ENCODE data around the gene DIAPH1. TPM values are rescaled to one million over a fixed set of nuclear protein-coding genes. Genes with fewer than 3 reads are reported as not detected.
A peak's percentile ranks its signal among the peaks of the same experiment; 100 is the strongest.

Gene DIAPH1
- polyA plus RNA-seq, 4 donors = 58.4 to 97.3 (median 90.6) TPM

- FAIRE-seq = no peak
- Histone ChIP-seq H3K9me3 (ENCODE audit: control insufficient read depth in 2 of 2, insufficient read depth in 1 of 2, low read depth in 1 of 2, low read length in 1 of 2) (no peaks in the 10 kb centered on the region), H3K27me3 (ENCODE audit: control insufficient read depth in 3 of 3, insufficient read depth in 3 of 3, low read length in 3 of 3) (peaks cover 16 to 90% (median 19%) of the 10 kb centered on the region in 3 donors), H3K4me1 (ENCODE audit: control insufficient read depth in 3 of 3, insufficient read depth in 2 of 3, low read depth in 1 of 3, low read length in 2 of 3) (no peaks in the 10 kb centered on the region), H3K36me3 (ENCODE audit: control insufficient read depth in 3 of 3, insufficient read depth in 2 of 3, low read depth in 1 of 3, low read length in 3 of 3) (peaks cover 0 to 19% (median 0%) of the 10 kb centered on the region in 3 donors), H3K27ac (ENCODE audit: low read depth in 1 of 3, low read length in 2 of 3) (no peak overlapping the region), H3K4me3 (ENCODE audit: low read depth in 1 of 3, low read length in 3 of 3) (peak overlapping the region in 1 of 3 donors; percentile 9)
- no peak for DNase-seq
- 22 to 42% (median 26%) methylated on average over 63 to 66 of the region's 66 CpGs for WGBS, 3 donors
Observed at GRCh38 chr5:141491323-141492167, 127.3 kb downstream of the DIAPH1 start.

DNA sequence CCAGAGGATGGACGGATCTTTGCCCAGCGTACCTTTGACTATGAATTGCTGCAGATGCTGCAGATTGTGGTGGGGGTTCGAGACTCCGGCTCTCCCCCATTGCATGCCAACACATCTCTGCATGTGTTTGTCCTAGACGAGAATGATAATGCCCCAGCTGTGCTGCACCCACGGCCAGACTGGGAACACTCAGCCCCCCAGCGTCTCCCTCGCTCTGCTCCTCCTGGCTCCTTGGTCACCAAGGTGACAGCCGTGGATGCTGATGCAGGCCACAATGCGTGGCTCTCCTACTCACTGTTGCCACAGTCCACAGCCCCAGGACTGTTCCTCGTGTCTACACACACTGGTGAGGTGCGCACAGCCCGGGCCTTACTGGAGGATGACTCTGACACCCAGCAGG is 128.0 kb downstream of the DIAPH1 start:
- DNase-seq = no peak
- Histone ChIP-seq H3K36me3 (ENCODE audit: control insufficient read depth in 3 of 3, insufficient read depth in 2 of 3, low read depth in 1 of 3, low read length in 3 of 3) (peaks cover 0 to 22% (median 0%) of the 10 kb centered on the region in 3 donors), H3K27me3 (ENCODE audit: control insufficient read depth in 3 of 3, insufficient read depth in 3 of 3, low read length in 3 of 3) (peaks cover 17 to 91% (median 19%) of the 10 kb centered on the region in 3 donors), H3K9me3 (ENCODE audit: control insufficient read depth in 2 of 2, insufficient read depth in 1 of 2, low read depth in 1 of 2, low read length in 1 of 2) (no peaks in the 10 kb centered on the region), H3K27ac (ENCODE audit: low read depth in 1 of 3, low read length in 2 of 3) (no peak overlapping the region), H3K4me3 (ENCODE audit: low read depth in 1 of 3, low read length in 3 of 3) (no peak overlapping the region), H3K4me1 (ENCODE audit: control insufficient read depth in 3 of 3, insufficient read depth in 2 of 3, low read depth in 1 of 3, low read length in 2 of 3) (no peaks in the 10 kb centered on the region)
- 81 to 86% (median 83%) methylated on average over 13 of the region's 13 CpGs for WGBS, 3 donors
- FAIRE-seq = no peak

DNA sequence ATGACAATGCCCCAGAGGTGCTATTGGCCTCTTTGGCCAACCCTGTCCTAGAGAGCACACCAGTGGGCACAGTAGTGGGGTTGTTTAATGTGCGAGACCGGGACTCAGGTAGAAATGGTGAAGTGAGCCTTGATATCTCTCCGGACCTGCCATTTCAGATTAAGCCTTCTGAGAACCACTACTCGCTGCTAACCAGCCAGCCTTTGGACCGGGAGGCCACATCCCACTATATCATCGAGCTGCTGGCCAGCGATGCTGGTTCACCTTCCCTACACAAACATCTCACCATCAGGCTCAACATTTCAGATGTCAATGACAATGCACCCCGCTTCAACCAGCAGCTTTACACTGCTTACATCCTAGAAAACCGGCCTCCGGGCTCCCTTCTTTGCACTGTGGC is 128.5 kb downstream of the DIAPH1 start:
- FAIRE-seq (no peak), DNase-seq (no peak)
- Histone ChIP-seq H3K27ac (ENCODE audit: low read depth in 1 of 3, low read length in 2 of 3) (no peak overlapping the region), H3K27me3 (ENCODE audit: control insufficient read depth in 3 of 3, insufficient read depth in 3 of 3, low read length in 3 of 3) (peaks cover 19 to 92% (median 21%) of the 10 kb centered on the region in 3 donors), H3K36me3 (ENCODE audit: control insufficient read depth in 3 of 3, insufficient read depth in 2 of 3, low read depth in 1 of 3, low read length in 3 of 3) (peaks cover 0 to 27% (median 0%) of the 10 kb centered on the region in 3 donors), H3K4me3 (ENCODE audit: low read depth in 1 of 3, low read length in 3 of 3) (no peak overlapping the region), H3K4me1 (ENCODE audit: control insufficient read depth in 3 of 3, insufficient read depth in 2 of 3, low read depth in 1 of 3, low read length in 2 of 3) (peaks cover 0 to 2% (median 0%) of the 10 kb centered on the region in 3 donors), H3K9me3 (ENCODE audit: control insufficient read depth in 2 of 2, insufficient read depth in 1 of 2, low read depth in 1 of 2, low read length in 1 of 2) (no peaks in the 10 kb centered on the region)
- 89 to 95% (median 93%) methylated on average over 10 of the region's 10 CpGs for WGBS, 3 donors

DNA sequence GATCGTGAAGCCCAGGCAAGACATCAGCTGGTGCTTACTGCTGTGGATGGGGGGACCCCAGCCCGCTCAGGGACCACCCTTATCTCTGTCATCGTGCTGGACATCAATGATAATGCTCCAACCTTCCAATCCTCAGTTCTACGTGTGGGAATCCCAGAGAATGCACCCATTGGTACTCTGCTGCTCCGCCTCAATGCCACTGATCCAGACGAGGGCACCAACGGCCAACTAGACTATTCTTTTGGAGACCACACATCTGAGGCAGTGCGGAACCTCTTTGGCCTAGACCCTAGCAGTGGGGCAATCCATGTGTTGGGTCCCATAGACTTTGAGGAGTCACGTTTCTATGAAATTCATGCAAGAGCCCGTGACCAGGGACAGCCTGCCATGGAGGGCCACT is 129.0 kb downstream of the DIAPH1 start:
- Histone ChIP-seq H3K27me3 (ENCODE audit: control insufficient read depth in 3 of 3, insufficient read depth in 3 of 3, low read length in 3 of 3) (peaks cover 19 to 92% (median 21%) of the 10 kb centered on the region in 3 donors), H3K27ac (ENCODE audit: low read depth in 1 of 3, low read length in 2 of 3) (no peak overlapping the region), H3K9me3 (ENCODE audit: control insufficient read depth in 2 of 2, insufficient read depth in 1 of 2, low read depth in 1 of 2, low read length in 1 of 2) (no peaks in the 10 kb centered on the region), H3K36me3 (ENCODE audit: control insufficient read depth in 3 of 3, insufficient read depth in 2 of 3, low read depth in 1 of 3, low read length in 3 of 3) (peaks cover 0 to 27% (median 0%) of the 10 kb centered on the region in 3 donors), H3K4me1 (ENCODE audit: control insufficient read depth in 3 of 3, insufficient read depth in 2 of 3, low read depth in 1 of 3, low read length in 2 of 3) (peaks cover 0 to 6% (median 3%) of the 10 kb centered on the region in 3 donors), H3K4me3 (ENCODE audit: low read depth in 1 of 3, low read length in 3 of 3) (no peak overlapping the region)
- no peak for FAIRE-seq
- WGBS, 3 donors = 81 to 89% (median 84%) methylated on average over 10 of the region's 10 CpGs
- DNase-seq = no peak

GRCh38 chr5:141488591-141489561 is 129.9 kb downstream of the DIAPH1 start, which contains the start of gene PCDHGC5:
PCDHGC5 (plus strand) TSS chr5:141489081; CDS start chr5:141489241, 160 bp downstream.
- H3K36me3 ChIP-seq (ENCODE audit: control insufficient read depth in 3 of 3, insufficient read depth in 2 of 3, low read depth in 1 of 3, low read length in 3 of 3) = peaks cover 0 to 27% (median 0%) of the 10 kb centered on the region in 3 donors
- 62 to 78% (median 75%) methylated on average over 14 of the region's 14 CpGs for WGBS, 3 donors
- peaks cover 3 to 8% (median 3%) of the 10 kb centered on the region in 3 donors for H3K4me1 ChIP-seq (ENCODE audit: control insufficient read depth in 3 of 3, insufficient read depth in 2 of 3, low read depth in 1 of 3, low read length in 2 of 3)
- no peak within 1 kb of the TSS for H3K4me3 ChIP-seq (ENCODE audit: low read depth in 1 of 3, low read length in 3 of 3)
- peaks cover 19 to 92% (median 21%) of the 10 kb centered on the region in 3 donors for H3K27me3 ChIP-seq (ENCODE audit: control insufficient read depth in 3 of 3, insufficient read depth in 3 of 3, low read length in 3 of 3)
- no peak within 1 kb of the TSS for H3K27ac ChIP-seq (ENCODE audit: low read depth in 1 of 3, low read length in 2 of 3)
- no peak for DNase-seq
- no peak for FAIRE-seq
- H3K9me3 ChIP-seq (ENCODE audit: control insufficient read depth in 2 of 2, insufficient read depth in 1 of 2, low read depth in 1 of 2, low read length in 1 of 2) = no peaks in the 10 kb centered on the region

- Histone ChIP-seq H3K4me3 (ENCODE audit: low read depth in 1 of 3, low read length in 3 of 3) (no peak overlapping the region), H3K4me1 (ENCODE audit: control insufficient read depth in 3 of 3, insufficient read depth in 2 of 3, low read depth in 1 of 3, low read length in 2 of 3) (peaks cover 3 to 8% (median 3%) of the 10 kb centered on the region in 3 donors), H3K36me3 (ENCODE audit: control insufficient read depth in 3 of 3, insufficient read depth in 2 of 3, low read depth in 1 of 3, low read length in 3 of 3) (peaks cover 0 to 27% (median 0%) of the 10 kb centered on the region in 3 donors), H3K9me3 (ENCODE audit: control insufficient read depth in 2 of 2, insufficient read depth in 1 of 2, low read depth in 1 of 2, low read length in 1 of 2) (no peaks in the 10 kb centered on the region), H3K27me3 (ENCODE audit: control insufficient read depth in 3 of 3, insufficient read depth in 3 of 3, low read length in 3 of 3) (peaks cover 7 to 81% (median 13%) of the 10 kb centered on the region in 3 donors), H3K27ac (ENCODE audit: low read depth in 1 of 3, low read length in 2 of 3) (no peak overlapping the region)
- no peak for FAIRE-seq
- 76 to 88% (median 86%) methylated on average over 7 of the region's 7 CpGs for WGBS, 3 donors
- DNase-seq = no peak
Observed at GRCh38 chr5:141487131-141487530, 131.7 kb downstream of the DIAPH1 start.

DNA sequence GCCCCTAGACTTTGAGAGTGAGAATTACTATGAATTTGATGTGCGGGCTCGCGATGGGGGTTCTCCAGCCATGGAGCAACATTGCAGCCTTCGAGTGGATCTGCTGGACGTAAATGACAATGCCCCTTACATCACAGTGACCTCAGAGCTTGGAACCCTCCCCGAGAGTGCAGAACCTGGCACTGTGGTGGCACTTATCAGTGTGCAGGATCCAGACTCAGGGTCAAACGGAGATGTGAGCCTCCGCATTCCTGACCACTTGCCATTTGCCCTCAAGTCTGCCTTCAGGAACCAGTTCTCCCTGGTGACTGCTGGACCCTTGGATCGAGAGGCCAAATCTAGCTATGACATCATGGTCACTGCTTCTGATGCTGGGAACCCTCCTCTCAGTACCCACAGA is 132.7 kb downstream of the DIAPH1 start:
- H3K4me3 ChIP-seq (ENCODE audit: low read depth in 1 of 3, low read length in 3 of 3) = no peak overlapping the region
- H3K27me3 ChIP-seq (ENCODE audit: control insufficient read depth in 3 of 3, insufficient read depth in 3 of 3, low read length in 3 of 3) = peaks cover 3 to 71% (median 12%) of the 10 kb centered on the region in 3 donors
- H3K36me3 ChIP-seq (ENCODE audit: control insufficient read depth in 3 of 3, insufficient read depth in 2 of 3, low read depth in 1 of 3, low read length in 3 of 3) = peaks cover 0 to 19% (median 0%) of the 10 kb centered on the region in 3 donors
- FAIRE-seq (no peak), DNase-seq (no peak)
- 85 to 89% (median 88%) methylated on average over 9 of the region's 9 CpGs for WGBS, 3 donors
- H3K27ac ChIP-seq (ENCODE audit: low read depth in 1 of 3, low read length in 2 of 3) = no peak overlapping the region
- no peaks in the 10 kb centered on the region for H3K9me3 ChIP-seq (ENCODE audit: control insufficient read depth in 2 of 2, insufficient read depth in 1 of 2, low read depth in 1 of 2, low read length in 1 of 2)
- H3K4me1 ChIP-seq (ENCODE audit: control insufficient read depth in 3 of 3, insufficient read depth in 2 of 3, low read depth in 1 of 3, low read length in 2 of 3) = peaks cover 3 to 8% (median 3%) of the 10 kb centered on the region in 3 donors

Measured in small intestine (tissue), 7 donors.